Measurements from ENCODE around the gene FTCDNL1.

- TF ChIP-seq RAD21 (IDR thresholded peaks at IDR 0.05) (no peak), CTCF (IDR thresholded peaks at IDR 0.05; ENCODE audit: low read depth, low read length, missing input control) (no peak), TAF1 (conservative IDR thresholded peaks at IDR 0.05) (no peak), GABPA (IDR thresholded peaks at IDR 0.05 in 1 of 2, conservative IDR thresholded peaks at IDR 0.05 in 1 of 2) (no peak), JUND (IDR thresholded peaks at IDR 0.05) (no peak), YY1 (IDR thresholded peaks at IDR 0.05) (no peak), MAX (IDR thresholded peaks at IDR 0.05) (no peak), REST (IDR thresholded peaks at IDR 0.05) (no peak), ZBTB33 (IDR thresholded peaks at IDR 0.05) (no peak)
These were observed 19.6 kb upstream of the FTCDNL1 start for GRCh38 chr2:199870581-199870980.

Data from liver (tissue), 3 donors.